AG10803 (cell line): ENCODE results near the gene CACNA1S.
A peak's percentile ranks its signal among the peaks of the same experiment; 100 is the strongest.

Experiments used
- DNase-seq: peaks from one replicate; pipeline ENCODE4 v3.0.0; 2010; ENCODE audit warnings: low read depth
- H3K4me3 ChIP-seq: 2 replicates; pipeline ENCODE4 v1.5.1; 2011; ENCODE audit warnings: mild to moderate bottlenecking, low read length, control low read depth
- TF ChIP-seq, protein P1 (sequence below): conservative IDR thresholded peaks from 2 replicates; pipeline ENCODE4 v1.5.1; 2011; ENCODE audit warnings: mild to moderate bottlenecking, low read length, control low read depth, inconsistent platforms

CACNA1S gene

DNA sequence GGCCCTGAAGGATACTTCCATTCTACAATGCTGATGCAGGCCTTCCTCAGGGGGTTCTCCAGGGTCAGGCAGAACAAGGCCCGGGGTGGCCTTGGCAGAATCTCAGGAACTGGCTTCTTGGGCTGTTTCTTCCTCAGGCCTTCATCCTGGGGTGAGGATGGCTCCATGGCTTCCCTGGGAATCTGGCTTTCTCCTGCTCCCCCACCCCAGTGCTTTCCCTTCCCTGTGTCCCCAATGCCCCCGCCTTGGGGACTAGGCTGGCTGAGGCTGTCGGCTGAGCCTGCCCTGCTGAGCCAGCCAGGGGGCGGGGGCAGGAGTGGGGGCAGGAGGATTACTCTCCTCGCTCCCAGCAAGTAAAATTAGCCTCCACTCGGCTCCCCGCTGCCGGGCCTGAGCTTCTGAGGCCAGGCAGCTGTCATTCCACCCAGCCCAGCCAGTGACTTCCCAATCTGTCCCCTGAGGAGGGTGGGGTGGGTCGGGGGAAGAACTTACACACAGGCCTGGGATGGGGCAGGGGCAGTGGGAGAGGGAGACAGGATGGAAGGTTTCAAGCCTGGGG, at the start of gene CACNA1S:
CACNA1S (minus strand) TSS at position 254 of the 559 bp plus-strand sequence; CDS start at position 167, 87 bp downstream.
- DNase-seq, result no peak
- TF ChIP-seq, protein P1, sequence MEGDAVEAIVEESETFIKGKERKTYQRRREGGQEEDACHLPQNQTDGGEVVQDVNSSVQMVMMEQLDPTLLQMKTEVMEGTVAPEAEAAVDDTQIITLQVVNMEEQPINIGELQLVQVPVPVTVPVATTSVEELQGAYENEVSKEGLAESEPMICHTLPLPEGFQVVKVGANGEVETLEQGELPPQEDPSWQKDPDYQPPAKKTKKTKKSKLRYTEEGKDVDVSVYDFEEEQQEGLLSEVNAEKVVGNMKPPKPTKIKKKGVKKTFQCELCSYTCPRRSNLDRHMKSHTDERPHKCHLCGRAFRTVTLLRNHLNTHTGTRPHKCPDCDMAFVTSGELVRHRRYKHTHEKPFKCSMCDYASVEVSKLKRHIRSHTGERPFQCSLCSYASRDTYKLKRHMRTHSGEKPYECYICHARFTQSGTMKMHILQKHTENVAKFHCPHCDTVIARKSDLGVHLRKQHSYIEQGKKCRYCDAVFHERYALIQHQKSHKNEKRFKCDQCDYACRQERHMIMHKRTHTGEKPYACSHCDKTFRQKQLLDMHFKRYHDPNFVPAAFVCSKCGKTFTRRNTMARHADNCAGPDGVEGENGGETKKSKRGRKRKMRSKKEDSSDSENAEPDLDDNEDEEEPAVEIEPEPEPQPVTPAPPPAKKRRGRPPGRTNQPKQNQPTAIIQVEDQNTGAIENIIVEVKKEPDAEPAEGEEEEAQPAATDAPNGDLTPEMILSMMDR, result no peak
- no peak within 1 kb of the TSS for H3K4me3 ChIP-seq

GRCh38 chr1:201157949-201158348, 45.7 kb upstream of the CACNA1S start:
- DNase-seq, result no peak
- TF ChIP-seq, protein P1, result no peak
- H3K4me3 ChIP-seq, result no peak overlapping the region

GRCh38 chr1:201156819-201157218, 44.6 kb upstream of the CACNA1S start:
- H3K4me3 ChIP-seq, result no peak overlapping the region
- TF ChIP-seq, protein P1, result no peak
- DNase-seq, result no peak

GRCh38 chr1:201156346-201156745, 44.1 kb upstream of the CACNA1S start:
- TF ChIP-seq, protein P1, result no peak
- no peak for DNase-seq
- H3K4me3 ChIP-seq, result no peak overlapping the region

GRCh38 chr1:201155354-201155753, 43.1 kb upstream of the CACNA1S start:
- H3K4me3 ChIP-seq, result no peak overlapping the region
- TF ChIP-seq, protein P1, result no peak
- no peak for DNase-seq

DNA sequence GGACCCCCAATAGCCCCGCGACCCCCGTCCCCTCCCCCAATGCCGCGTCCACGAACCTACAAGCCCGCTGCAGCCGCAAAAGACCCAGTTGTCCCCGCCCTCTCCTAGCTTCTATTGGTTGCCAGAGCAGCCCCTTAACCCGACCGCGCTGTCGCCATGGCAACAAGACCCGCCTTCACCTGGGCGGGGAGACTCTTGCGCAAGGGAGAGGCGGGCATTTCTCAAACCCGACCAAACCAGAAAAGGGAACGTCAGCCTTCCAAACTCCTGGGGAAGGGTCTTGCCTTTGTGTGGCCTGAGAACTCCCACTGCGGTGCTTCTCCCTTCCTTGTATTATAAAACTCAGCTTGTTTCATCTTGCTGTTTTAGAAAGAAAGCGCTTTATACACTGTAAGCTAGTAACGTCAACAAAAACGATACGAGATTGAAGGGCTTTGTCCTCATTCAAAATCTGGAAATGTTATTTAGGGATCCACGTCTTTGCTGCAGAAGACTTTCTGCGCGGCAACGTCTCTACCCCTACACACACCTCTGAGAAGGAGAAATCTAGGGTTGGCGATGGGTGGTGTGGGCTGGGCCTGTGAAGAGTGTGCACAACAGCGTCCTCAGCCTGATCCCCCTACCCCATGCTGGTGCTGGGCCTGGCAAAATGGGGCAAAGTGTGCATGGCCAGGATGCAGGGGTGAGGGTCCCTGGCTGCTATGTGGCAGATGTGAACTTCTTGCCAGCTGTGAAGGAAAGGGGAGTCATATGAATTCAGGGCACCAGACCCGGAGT, 42.4 kb upstream of the CACNA1S start, which contains the start of gene TMEM9:
TMEM9 (minus strand) TSS at position 86 of the 777 bp plus-strand sequence. CDS start 551 bp downstream, outside the sequence.
- TF ChIP-seq, protein P1, result no peak

More for the DNA sequence above, 42.4 kb upstream of the CACNA1S start, which contains the start of gene TMEM9:
- DNase-seq, result peak; percentile 91
- H3K4me3 ChIP-seq, result peak within 1 kb of the TSS; percentile 83
